Transverse colon (tissue), 4 donors: ENCODE data around the gene RBP4.

Experiments used
- EP300 ChIP-seq: sonication (generic); formaldehyde crosslinking; IDR thresholded peaks from one replicate; pipeline ENCODE4 v1.6.1; 2017; ENCODE audit warnings: antibody characterized with exemption, low read depth
- POLR2A ChIP-seq: fragments of 450-650 bp; IDR thresholded peaks from one replicate; pipeline ENCODE4 v1.6.1; 2016; ENCODE audit warnings: antibody characterized with exemption, mild to moderate bottlenecking, moderate library complexity
- POLR2AphosphoS5 ChIP-seq, 3 donors: sonication (generic); formaldehyde crosslinking; IDR thresholded peaks; one replicate each; pipeline ENCODE4 v1.6.1; 2016; ENCODE audit warnings: antibody characterized with exemption in 3 of 3
- TF ChIP-seq, protein P1 (sequence below), 5 experiments: fragments of 200-600 bp in 3 of 5; fragments of 450-650 bp in 2 of 5; sonication (generic) in 3 of 5; IDR thresholded peaks; 1 replicate in 2 of 5; 2 replicates in 3 of 5; pipeline ENCODE4 v1.5.1; 2016 to 2017; ENCODE audit warnings: antibody characterized with exemption in 5 of 5, inconsistent platforms in 3 of 5, mild to moderate bottlenecking in 2 of 5, moderate library complexity in 1 of 5

DNA sequence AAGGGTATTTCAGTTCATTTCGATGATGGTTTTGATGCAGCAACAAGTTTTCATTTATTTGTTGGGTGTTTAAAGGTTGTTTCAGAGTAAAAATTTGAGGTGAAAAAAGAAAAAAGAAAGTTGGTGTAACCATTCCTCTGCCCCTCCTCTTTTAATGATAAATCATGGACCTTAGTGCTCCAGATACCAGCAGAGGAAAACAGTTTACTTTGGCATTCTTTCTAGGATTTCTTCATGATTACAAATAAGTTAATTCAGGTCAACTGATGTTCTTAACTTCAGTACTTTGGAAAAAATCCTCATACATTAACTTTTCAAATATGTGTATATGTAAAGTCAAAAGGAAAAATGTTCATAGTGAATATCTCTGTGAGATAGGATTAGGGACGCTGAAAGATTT is 2.0 kb upstream of the RBP4 start:
- TF ChIP-seq, protein P1, sequence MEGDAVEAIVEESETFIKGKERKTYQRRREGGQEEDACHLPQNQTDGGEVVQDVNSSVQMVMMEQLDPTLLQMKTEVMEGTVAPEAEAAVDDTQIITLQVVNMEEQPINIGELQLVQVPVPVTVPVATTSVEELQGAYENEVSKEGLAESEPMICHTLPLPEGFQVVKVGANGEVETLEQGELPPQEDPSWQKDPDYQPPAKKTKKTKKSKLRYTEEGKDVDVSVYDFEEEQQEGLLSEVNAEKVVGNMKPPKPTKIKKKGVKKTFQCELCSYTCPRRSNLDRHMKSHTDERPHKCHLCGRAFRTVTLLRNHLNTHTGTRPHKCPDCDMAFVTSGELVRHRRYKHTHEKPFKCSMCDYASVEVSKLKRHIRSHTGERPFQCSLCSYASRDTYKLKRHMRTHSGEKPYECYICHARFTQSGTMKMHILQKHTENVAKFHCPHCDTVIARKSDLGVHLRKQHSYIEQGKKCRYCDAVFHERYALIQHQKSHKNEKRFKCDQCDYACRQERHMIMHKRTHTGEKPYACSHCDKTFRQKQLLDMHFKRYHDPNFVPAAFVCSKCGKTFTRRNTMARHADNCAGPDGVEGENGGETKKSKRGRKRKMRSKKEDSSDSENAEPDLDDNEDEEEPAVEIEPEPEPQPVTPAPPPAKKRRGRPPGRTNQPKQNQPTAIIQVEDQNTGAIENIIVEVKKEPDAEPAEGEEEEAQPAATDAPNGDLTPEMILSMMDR (IDR thresholded peaks at IDR 0.05) = no peak
- TF ChIP-seq EP300 = no peak
- no peak for TF ChIP-seq POLR2A
- no peak for TF ChIP-seq POLR2AphosphoS5 (IDR thresholded peaks at IDR 0.05)
